HG02678 (cell line): ENCODE data around the gene PACS1.
"Not testable (repeated sequence)": the region's sequence is repeated elsewhere in the genome, so short reads cannot be mapped to it uniquely, and the experiment has no call there.

ENCODE experiments used
- ATAC-seq: cut with Tn5 transposase; IDR thresholded peaks from one replicate; pipeline ENCODE4 v1.9.1; 2021; ENCODE audit warnings: mild to moderate bottlenecking, moderate library complexity; ENCODE audit not compliant: unreplicated experiment

The PACS1 gene

GRCh38 chr11:66106786-66107599 lies 36.9 kb downstream of the PACS1 start:
- no peak for ATAC-seq

- no peak for ATAC-seq
These were observed 37.8 kb downstream of the PACS1 start for GRCh38 chr11:66107600-66108510.

GRCh38 chr11:66109294-66109693 lies 39.2 kb downstream of the PACS1 start:
- ATAC-seq: no peak

- no peak for ATAC-seq
These were observed 41.1 kb downstream of the PACS1 start for GRCh38 chr11:66111158-66111557.

GRCh38 chr11:66112041-66112491 lies 42.0 kb downstream of the PACS1 start:
- no peak for ATAC-seq

GRCh38 chr11:66112601-66113499 lies 42.8 kb downstream of the PACS1 start:
- ATAC-seq: no peak

GRCh38 chr11:66114957-66115356 lies 44.9 kb downstream of the PACS1 start:
- not testable (repeated sequence) for ATAC-seq

- ATAC-seq: peak; percentile 68
These were observed 45.7 kb downstream of the PACS1 start for GRCh38 chr11:66115638-66116301.

GRCh38 chr11:66116576-66117361 lies 46.7 kb downstream of the PACS1 start:
- ATAC-seq: no peak

GRCh38 chr11:66118847-66119246 lies 48.8 kb downstream of the PACS1 start:
- no peak for ATAC-seq

GRCh38 chr11:66119348-66120133 lies 49.5 kb downstream of the PACS1 start:
- no peak for ATAC-seq

GRCh38 chr11:66121466-66121865 lies 51.4 kb downstream of the PACS1 start:
- no peak for ATAC-seq

- no peak for ATAC-seq
These were observed 53.8 kb downstream of the PACS1 start for GRCh38 chr11:66123902-66124301.

GRCh38 chr11:66124564-66124963 lies 54.5 kb downstream of the PACS1 start:
- ATAC-seq: no peak

GRCh38 chr11:66126064-66126463 lies 56.0 kb downstream of the PACS1 start:
- no peak for ATAC-seq

GRCh38 chr11:66126808-66127555 lies 56.9 kb downstream of the PACS1 start:
- ATAC-seq: no peak

GRCh38 chr11:66130978-66131377 lies 60.9 kb downstream of the PACS1 start:
- no peak for ATAC-seq
